Osteocyte (in vitro differentiated cells): ENCODE measurements around the gene UFD1. TPM values are rescaled to one million over a fixed set of nuclear protein-coding genes. Genes with fewer than 3 reads are reported as not detected.

Experiments used
- DNase-seq: peaks from one replicate; pipeline ENCODE4 v3.0.0; 2021; ENCODE audit warnings: mixed read lengths; ENCODE audit not compliant: unreplicated experiment; ENCODE audit errors: extremely low spot score
- H3K27ac Mint-ChIP-seq: one replicate; pipeline ENCODE4 v1.8.0; 2021; ENCODE audit warnings: mild to moderate bottlenecking, mixed read lengths; ENCODE audit not compliant: unreplicated experiment
- H3K27me3 Mint-ChIP-seq: one replicate; pipeline ENCODE4 v1.8.0; 2021; ENCODE audit warnings: mixed read lengths; ENCODE audit not compliant: unreplicated experiment
- H3K36me3 Mint-ChIP-seq: one replicate; pipeline ENCODE4 v1.8.0; 2021; ENCODE audit warnings: mixed read lengths; ENCODE audit not compliant: unreplicated experiment
- H3K4me1 Mint-ChIP-seq: one replicate; pipeline ENCODE4 v1.8.0; 2021; ENCODE audit warnings: mixed read lengths; ENCODE audit not compliant: unreplicated experiment
- H3K4me3 Mint-ChIP-seq: one replicate; pipeline ENCODE4 v1.8.0; 2021; ENCODE audit warnings: mild to moderate bottlenecking, moderate library complexity, mixed read lengths; ENCODE audit not compliant: unreplicated experiment
- H3K9me3 Mint-ChIP-seq: one replicate; pipeline ENCODE4 v1.8.0; 2021; ENCODE audit warnings: mixed read lengths; ENCODE audit not compliant: unreplicated experiment
- total RNA-seq: library from RNA; stranded (reverse); gene quantifications from 2 replicates; pipeline ENCODE4 v1.2.1, GENCODE V29; 2021
- TF ChIP-seq, protein P1 (sequence below): fragments of 200-600 bp; sonication (generic); IDR thresholded peaks from 2 replicates; pipeline ENCODE4 v1.5.0; 2021; ENCODE audit warnings: antibody characterized with exemption, mild to moderate bottlenecking, moderate library complexity

UFD1 gene
- total RNA-seq, 1 donor from 2014 or later = 72.5 TPM

DNA sequence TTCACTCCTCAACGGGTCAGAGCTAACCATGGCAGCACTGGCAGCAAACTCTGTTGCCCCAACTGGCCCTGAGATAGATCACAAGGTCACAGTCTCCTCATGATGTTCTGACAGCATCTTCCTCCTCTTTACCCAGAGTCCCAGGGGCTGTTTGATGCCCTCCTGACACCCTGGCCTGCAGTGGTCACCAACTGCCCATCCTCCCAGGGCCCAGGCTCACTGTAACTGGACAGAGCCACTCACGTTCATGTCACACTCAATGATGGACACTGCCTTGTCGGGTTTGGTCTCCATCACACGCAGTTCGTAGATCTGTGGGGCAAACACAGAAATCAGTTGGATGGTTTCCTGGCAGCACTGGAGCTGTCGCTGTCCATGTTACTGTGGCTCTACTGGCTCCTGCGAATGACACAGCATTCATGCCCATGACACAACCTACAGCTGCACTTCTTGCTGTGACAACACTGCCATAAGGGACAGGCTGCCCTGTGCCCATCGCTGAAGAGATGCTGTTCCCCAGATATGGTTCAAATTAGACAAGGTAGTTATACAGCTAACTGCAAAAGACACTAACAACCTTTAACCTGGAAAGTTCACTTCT lies 21.1 kb downstream of the UFD1 start:
- peaks cover 6% of the 10 kb centered on the region for H3K4me1 Mint-ChIP-seq
- no peaks in the 10 kb centered on the region for H3K27me3 Mint-ChIP-seq
- no peak for DNase-seq
- H3K36me3 Mint-ChIP-seq = peaks cover 36% of the 10 kb centered on the region
- no peak overlapping the region for H3K27ac Mint-ChIP-seq
- H3K4me3 Mint-ChIP-seq = no peak overlapping the region
- TF ChIP-seq, protein P1, sequence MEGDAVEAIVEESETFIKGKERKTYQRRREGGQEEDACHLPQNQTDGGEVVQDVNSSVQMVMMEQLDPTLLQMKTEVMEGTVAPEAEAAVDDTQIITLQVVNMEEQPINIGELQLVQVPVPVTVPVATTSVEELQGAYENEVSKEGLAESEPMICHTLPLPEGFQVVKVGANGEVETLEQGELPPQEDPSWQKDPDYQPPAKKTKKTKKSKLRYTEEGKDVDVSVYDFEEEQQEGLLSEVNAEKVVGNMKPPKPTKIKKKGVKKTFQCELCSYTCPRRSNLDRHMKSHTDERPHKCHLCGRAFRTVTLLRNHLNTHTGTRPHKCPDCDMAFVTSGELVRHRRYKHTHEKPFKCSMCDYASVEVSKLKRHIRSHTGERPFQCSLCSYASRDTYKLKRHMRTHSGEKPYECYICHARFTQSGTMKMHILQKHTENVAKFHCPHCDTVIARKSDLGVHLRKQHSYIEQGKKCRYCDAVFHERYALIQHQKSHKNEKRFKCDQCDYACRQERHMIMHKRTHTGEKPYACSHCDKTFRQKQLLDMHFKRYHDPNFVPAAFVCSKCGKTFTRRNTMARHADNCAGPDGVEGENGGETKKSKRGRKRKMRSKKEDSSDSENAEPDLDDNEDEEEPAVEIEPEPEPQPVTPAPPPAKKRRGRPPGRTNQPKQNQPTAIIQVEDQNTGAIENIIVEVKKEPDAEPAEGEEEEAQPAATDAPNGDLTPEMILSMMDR = no peak
- H3K9me3 Mint-ChIP-seq = no peaks in the 10 kb centered on the region

DNA sequence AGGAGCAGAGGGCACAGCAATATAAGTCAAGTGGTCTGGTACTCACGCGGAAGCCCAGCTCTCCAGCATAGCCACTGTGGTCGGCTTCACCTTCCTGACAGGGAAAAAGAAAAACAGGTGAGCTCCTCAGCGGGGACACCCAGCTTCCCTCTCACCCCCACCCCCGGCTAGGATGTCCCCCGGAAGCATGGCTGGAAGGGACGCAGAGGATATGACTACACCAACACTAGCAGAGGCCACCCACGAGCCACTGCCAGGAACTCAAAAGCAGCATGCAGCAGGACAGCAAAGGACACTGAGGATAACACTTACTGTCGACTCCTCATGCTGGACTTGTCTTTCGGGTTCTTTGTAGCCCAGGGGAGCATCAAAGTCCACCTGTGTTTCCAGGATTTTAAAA lies 22.5 kb downstream of the UFD1 start:
- no peak for DNase-seq
- Mint-ChIP-seq H3K4me3 (no peak overlapping the region), H3K27ac (no peak overlapping the region), H3K36me3 (peaks cover 40% of the 10 kb centered on the region), H3K9me3 (no peaks in the 10 kb centered on the region), H3K27me3 (no peaks in the 10 kb centered on the region), H3K4me1 (peaks cover 6% of the 10 kb centered on the region)
- TF ChIP-seq, protein P1 = no peak

DNA sequence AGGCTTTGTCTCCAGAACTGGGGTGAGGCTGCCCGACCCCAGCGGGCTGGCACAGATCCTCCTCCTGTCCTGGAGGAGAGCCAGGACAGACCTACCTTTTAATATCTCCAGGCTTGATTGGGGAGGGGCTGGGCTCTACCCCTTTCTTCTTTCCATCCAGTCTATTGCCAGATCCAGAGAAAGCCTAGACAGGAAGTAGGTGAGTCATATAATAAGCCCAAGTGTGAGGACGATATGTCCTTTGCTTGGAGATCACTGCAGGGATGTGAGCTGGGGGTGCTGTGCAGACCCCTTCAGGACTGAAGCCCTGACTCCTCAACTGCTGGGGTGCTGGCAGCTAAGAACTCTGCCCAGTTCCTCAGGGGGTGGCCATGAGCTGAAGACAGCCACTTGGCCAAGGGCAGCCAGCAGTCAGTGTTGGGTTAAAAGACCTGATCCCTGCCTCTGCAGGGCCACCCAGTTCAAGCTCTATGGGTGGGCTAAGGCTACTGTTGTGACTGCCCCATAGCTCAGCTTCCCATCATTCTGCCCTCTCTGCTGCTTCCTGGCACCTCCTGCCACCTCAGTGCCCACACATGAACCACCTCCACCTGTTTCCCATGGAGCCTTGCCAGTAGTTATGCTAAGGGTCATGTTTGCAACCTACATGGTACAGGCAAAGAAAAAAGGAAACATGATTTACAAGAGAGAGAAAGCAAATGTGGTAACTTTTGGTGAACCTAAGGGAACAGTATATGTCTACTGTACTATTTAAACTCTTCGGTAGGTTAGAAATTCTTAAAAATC lies 23.2 kb downstream of the UFD1 start:
- Mint-ChIP-seq H3K36me3 (peaks cover 45% of the 10 kb centered on the region), H3K4me3 (no peak overlapping the region), H3K9me3 (no peaks in the 10 kb centered on the region), H3K4me1 (peaks cover 6% of the 10 kb centered on the region), H3K27ac (no peak overlapping the region), H3K27me3 (no peaks in the 10 kb centered on the region)
- TF ChIP-seq, protein P1 = no peak
- DNase-seq = no peak

DNA sequence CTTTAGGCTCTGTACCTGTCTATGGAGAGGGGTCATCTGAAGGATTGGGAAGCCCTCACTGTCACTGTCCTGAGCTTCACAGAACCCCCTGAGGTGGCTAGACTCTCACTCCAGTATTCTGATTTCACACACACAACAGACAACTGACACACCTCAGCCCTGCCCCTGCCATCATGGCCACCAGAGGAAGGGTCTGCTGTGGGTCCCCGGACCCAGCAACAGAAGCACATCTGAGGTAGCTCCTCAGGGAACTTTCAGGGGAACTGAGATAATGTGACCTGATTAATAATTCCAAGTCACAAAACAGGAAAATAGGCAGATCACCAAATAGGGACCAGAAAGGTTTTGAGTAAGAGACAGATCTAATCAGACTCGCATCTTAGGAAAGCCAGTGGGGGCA lies 24.0 kb downstream of the UFD1 start:
- Mint-ChIP-seq H3K36me3 (peaks cover 51% of the 10 kb centered on the region), H3K27me3 (no peaks in the 10 kb centered on the region), H3K27ac (no peak overlapping the region), H3K4me1 (peaks cover 6% of the 10 kb centered on the region), H3K9me3 (no peaks in the 10 kb centered on the region), H3K4me3 (no peak overlapping the region)
- TF ChIP-seq, protein P1 = no peak
- no peak for DNase-seq

DNA sequence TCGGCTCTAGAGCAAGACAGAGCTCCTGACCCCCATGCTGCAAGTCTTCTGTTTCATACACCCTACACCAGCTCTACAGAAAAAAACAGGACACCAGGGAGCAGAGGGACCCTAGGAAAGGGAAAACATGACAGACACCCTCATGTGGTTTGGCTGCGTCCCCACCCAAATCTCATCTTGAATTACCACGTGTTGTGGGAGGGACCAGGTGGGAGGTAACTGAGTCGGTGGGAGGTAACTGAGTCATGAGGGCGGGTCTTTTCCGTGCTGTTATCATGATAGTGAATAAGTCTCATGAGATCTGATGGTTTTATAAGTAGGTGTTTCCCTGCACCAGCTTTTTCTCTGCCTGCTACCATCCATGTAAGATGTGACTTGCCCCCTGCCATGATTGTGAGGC lies 24.8 kb downstream of the UFD1 start:
- no peak for DNase-seq
- no peaks in the 10 kb centered on the region for H3K9me3 Mint-ChIP-seq
- no peak overlapping the region for H3K27ac Mint-ChIP-seq
- H3K4me1 Mint-ChIP-seq = peaks cover 6% of the 10 kb centered on the region
- H3K27me3 Mint-ChIP-seq = no peaks in the 10 kb centered on the region
- TF ChIP-seq, protein P1 = no peak
- no peak overlapping the region for H3K4me3 Mint-ChIP-seq
- H3K36me3 Mint-ChIP-seq = peaks cover 56% of the 10 kb centered on the region
